Limb (tissue), 2 donors: ENCODE measurements around the gene KRT86.
"Not testable (repeated sequence)": the region's sequence is repeated elsewhere in the genome, so short reads cannot be mapped to it uniquely, and the experiment has no call there.

ENCODE experiments used
- DNase-seq, 2 donors: peaks; one replicate each; pipeline ENCODE4 v3.0.0-alpha.2; 2016; ENCODE audit errors: extremely low spot score in 2 of 2

KRT86 gene

GRCh38 chr12:52267266-52267665 is 7.2 kb upstream of the KRT86 start:
- no peak for DNase-seq

DNA sequence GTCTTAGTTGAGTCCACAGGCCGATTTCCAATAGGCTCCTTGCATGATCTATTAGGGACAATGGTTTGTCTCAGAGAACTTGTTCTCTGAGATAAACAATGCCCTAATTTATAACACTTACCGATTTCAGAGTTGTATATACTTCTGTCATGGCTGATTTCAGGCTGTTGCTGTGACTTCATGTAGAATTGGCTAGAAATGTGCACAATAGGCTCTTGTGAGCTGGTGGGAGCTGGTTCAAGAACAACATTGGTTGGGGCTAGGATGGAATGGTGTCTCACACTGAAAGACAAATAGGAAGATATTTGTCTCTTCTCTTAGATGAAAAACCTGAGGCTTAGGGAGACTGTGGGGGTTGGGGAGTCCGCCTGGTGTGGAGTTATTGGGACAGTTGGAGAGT is 6.7 kb upstream of the KRT86 start:
- no peak for DNase-seq

- no peak for DNase-seq
These were observed 6.2 kb upstream of the KRT86 start for GRCh38 chr12:52268212-52268611.

- peak in 1 of 2 donors; percentile 16 for DNase-seq
These were observed 3.8 kb upstream of the KRT86 start for GRCh38 chr12:52270541-52271070.

- no peak for DNase-seq
These were observed 3.3 kb upstream of the KRT86 start for GRCh38 chr12:52271158-52271557.

GRCh38 chr12:52275686-52276085 is 1.2 kb downstream of the KRT86 start:
- DNase-seq: no peak

DNA sequence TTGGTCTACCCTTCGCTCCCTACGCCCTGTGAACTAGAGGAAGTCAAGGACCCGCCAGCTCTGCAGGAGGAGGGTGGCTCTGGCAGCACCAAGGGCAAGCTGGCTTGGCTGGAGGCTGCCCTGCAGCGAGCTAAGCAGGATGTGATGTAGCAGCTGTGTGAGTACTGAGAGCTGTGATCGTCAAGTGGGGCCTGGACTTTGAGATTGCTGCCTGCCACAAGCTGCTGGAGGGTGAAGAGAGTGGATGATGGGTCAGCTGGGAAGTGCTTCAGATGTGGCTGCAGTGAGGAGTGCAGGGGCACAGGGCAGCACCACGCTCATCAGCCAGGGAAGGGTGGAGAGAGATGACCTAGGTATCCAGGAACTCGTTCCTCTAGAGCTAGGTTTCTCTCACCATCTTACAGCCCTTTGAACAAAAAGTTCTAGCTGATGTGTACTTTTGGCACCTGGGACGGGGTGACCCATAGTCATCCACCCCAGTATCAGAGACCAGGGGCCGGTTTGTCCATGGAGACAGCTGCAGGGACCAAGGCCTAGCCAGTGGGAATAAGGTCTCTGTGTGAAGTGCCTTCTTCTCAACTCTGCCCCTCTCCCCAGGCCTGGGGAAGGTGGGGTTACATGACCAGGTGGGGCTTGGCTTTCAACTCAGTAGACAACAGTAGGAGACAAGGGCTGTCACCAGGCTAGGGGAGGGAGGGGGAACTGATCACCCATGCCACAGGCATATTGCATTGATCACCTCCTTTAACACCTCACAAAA is 3.2 kb downstream of the KRT86 start:
- DNase-seq: peak; percentile 10 to 22

DNA sequence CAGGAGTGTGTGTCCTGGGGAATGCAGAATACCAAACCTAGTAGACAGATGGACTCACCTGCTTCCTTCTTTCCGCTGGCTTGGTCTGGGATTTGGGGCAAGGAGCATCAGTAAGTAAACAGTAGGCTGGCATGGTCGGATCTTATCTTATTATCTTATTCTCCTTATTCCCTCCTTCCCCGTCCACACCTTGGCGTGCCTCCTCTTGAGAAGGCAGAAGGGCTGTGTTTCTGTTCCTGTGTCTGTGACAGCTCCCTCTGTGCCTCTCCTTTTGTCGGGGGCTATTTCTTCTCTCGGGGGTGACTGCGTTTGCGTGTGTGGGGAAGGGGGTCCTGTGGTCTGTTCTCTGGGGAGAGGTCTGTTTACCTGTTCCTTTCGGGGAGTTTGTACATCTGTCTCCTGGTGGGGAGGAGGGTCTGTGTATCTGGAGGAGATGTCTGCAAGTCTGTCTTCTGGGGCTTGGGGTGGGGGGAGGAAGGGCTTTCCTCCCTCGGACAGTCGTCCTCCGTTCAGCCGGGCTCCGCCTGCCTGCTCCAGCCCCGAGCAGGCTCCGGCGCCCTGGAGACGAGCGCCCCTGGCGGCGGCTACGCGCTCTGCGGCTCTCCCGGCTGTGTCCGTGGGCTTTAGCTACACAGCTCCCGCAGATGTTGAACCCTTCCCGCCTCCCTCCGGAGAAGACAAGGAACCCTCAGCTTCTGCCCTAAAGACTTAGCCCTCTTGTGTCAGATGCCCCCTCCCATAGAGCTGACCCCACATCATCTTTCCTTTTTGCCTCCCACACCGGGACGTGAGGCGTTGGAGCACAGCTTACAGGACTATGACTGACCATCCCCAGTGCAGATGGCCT is 4.4 kb downstream of the KRT86 start:
- DNase-seq: peak; percentile 60 to 91

DNA sequence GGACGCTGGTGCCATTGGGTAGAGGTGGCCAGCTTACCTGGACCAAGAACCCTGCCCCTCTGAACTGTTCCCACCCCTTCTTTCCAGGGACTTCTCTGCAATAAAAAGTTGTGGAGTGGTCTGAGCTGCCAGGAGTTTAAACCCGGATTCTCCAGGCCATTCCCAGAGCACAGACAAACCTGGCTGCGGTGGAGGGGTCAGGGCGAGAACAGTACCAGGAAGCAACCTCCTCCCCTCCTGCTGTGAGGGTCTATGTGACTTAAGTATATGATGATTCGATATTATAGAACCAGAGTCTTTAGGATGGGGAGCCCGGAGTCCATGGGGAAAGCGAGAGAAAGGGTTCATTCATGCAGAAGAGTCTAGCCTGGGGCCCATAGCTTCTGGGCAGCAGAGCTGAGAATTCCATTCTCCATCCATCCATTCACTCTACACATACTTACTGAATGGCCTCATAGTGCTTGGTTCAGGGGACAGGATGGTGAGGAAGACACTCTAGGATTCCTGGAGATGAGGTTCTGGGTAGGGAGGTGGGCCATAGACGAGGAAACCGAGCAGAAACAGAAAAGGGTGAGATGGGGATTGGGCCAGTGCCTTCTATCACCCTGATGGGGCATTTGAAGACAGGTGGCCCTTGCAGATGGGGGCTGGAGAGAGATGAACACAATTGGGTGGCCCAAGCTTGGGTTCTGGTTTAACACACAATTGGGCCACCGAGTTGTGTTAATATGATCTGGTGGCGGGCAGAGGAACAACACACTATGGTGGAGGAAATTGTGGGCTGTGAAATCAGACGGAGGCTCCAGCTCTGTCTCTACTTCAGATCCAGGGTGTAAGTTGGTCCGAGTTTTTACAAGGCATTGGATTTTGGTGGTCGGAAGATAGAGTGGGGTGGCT is 5.2 kb downstream of the KRT86 start:
- no peak for DNase-seq

GRCh38 chr12:52280319-52280795 is 5.9 kb downstream of the KRT86 start:
- DNase-seq: no peak

DNA sequence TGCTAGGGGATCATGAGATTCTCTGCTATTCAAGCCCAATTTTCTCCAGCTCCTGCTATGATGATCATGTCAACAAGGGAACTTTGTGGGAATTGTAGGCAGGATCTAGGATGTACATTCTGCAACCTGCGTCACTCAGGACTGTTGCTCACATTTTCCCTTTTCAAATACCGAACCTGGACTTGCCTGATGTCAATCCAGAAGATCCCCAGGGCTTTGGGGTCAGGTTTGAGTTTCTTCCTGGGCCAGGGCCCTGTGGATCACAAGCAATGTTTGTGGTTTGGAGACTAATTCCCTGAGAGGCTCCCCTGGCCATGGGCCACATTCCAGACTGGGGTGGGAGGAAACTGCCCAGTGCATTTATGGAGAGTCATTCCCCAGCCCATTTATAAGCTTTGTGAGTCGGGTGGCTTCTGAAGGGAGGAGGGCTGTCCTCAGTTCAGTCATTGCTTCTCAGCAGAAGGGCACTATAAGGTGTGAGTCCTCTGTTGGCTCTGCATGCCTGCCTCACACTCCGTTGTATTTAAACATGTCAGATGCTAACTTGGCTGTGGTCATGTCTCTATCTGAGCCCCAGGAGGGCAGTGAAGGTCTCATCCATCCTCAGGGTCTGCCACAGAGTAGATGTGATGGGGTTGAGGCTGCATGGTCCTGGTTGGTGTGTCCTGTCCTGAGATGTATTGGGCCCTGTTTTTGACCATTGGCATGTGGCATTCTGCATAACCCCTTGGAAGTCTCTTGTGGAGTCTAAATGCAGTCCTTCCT is 6.5 kb downstream of the KRT86 start:
- no peak for DNase-seq

GRCh38 chr12:52284562-52285171 is 10.2 kb downstream of the KRT86 start:
- no peak for DNase-seq

DNA sequence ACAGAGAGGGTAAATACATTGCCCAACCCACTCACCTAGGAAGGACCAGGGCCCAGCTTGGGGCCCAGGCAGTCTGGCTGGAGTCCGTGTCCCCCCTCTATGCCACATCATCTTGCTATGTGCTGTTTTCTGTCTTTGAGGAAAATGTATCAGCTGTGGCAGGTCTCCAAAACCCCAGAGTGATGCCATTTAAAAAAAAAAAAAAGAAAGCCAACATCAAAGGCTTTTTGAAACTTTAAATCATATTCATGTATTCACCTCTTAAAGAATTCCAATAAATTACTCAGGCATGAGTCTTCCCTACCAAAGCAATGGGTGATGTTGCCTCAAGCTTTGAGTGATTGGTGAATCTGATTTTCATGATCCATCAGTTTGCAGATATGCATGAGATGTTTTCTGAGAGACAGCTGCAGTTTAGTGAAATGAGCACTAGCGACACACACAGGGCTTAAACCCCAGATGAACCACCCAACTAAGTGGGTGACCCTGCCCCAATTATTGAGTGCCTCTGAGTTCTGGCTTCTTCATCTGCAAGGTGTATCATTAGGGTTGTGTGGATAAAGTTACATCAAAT is 10.8 kb downstream of the KRT86 start:
- DNase-seq: no peak

- no peak for DNase-seq
These were observed 11.5 kb downstream of the KRT86 start for GRCh38 chr12:52285851-52286530.

DNA sequence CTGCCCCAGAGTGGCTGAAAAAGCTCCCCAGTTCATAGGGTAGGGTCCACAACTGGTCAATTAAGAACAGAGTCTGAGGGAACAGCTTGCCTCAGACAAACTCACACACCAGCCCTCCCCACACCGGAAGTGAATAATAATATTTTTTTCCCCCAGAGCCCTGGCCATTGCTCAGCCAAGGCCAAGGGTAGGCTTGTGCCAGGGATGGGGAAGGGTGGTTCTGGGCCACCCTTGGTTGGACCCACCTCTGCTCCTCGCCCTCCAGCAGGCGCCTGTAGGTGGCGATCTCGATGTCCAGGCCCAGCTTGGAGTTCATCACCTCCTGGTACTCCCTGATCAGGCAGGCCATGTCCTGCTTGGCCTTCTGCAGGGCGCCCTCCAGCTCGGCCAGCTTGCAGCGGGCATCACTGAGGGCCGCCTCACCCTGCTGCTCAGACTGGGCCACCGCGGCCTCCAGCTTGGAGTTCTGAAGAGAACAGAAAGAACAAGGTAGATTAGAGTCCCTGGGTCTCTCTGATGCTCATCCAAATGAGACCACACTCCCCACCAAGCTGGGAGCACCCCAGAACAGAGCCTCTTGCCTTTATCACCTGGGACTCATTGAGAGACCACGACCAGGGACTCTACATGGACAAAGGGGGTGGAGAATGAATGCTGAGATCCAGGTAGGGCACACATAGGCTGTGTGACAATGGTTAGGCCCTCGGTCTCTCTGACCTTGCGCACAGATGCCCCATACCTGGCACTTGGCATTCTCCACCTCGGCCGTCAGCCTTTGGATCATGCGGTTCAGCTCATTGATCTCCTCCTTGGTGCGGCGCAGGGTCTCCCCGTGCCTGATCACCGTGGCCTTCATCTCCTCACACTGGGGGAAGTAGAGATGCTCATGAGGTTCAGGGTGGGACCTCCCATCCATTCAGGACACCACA is 12.7 kb downstream of the KRT86 start:
- not testable (repeated sequence) for DNase-seq

- DNase-seq: not testable (repeated sequence)
These were observed 13.7 kb downstream of the KRT86 start for GRCh38 chr12:52287816-52288805.
